ENCODE data around the gene TNKS2. TPM values are rescaled to one million over a fixed set of nuclear protein-coding genes. Genes with fewer than 3 reads are reported as not detected.

The TNKS2 gene
- total and polyA plus RNA-seq, 2 of the 13 experiments (the other 11 are each of a cell fraction or from before 2014, with no cell fraction given), result 15.2 to 19.4 TPM

DNA sequence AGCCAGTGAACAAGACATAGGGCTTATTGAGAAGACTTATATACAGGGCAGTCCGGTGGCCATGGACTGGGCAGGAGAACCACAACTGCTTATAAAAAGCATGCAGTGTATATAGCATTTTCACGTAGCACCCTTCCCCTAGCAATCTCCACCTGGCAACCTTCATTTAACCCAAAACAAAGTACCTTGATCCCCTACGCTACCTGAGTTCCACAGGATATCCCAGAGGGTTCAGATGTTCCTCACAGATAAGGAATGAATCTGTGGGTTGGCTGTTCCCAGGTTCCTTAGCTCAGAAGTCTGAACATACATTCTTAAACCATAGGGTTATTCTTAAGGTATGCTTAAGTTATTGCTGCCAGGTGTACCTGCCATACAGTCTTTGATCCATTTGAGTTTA lies 22.0 kb upstream of the TNKS2 start:
- POLR2A ChIA-PET, result no interaction called here
- in situ Hi-C loops (cut with HindIII; ENCODE audit: extremely low pct_ligation_motif_present, low pct_unique_long_range_greater_than_20kb) (no loop called here), intact Hi-C loops (cut with micrococcal nuclease; ENCODE audit: unreplicated experiment) (no loop called here)
- Histone ChIP-seq H3K9me3 (ENCODE audit: low read length) (no peaks in the 10 kb centered on the region), H3K4me1 (ENCODE audit: insufficient read depth, low read length) (no peaks in the 10 kb centered on the region), H3K9ac (ENCODE audit: insufficient read depth, low read depth, low read length) (no peak overlapping the region), H3K36me3 (replicated peaks in 1 of 2; ENCODE audit: control insufficient read depth in 1 of 2, insufficient read depth in 2 of 2, low read length in 2 of 2) (no peaks in the 10 kb centered on the region), H3K4me3 (replicated peaks in 1 of 3; ENCODE audit: insufficient read depth in 1 of 3, low read depth in 2 of 3, low read length in 3 of 3) (no peak overlapping the region), H3K27ac (ENCODE audit: extremely low read length, insufficient read depth, low read length) (no peak overlapping the region), H3K27me3 (ENCODE audit: control insufficient read depth in 1 of 2, insufficient read depth in 2 of 2, low read length in 2 of 2) (peaks cover 0 to 1% of the 10 kb centered on the region in 2 experiments; a peak in 1 of 5 replicates), H3K4me2 (ENCODE audit: low read depth, low read length) (no peak overlapping the region), H2AFZ (ENCODE audit: low read length) (no peak overlapping the region), H3K79me2 (ENCODE audit: insufficient read depth, low read length) (no peaks in the 10 kb centered on the region), H4K20me1 (ENCODE audit: insufficient read depth, low read length) (no peaks in the 10 kb centered on the region)
- 43% methylated on average over 3 of the region's 3 CpGs for WGBS (ENCODE audit: low lambda C conversion rate)
- CTCF ChIA-PET (ENCODE audit: low intra/inter-chr PET ratio, low total read pairs), result no interaction called here
- no TSS peak for BruUV-seq (replicated peaks)
- FAIRE-seq, result no peak
- ATAC-seq, result no peak
- DNase-seq (ENCODE audit: low spot score), result no peak
- TF ChIP-seq ZMYM4 (CRISPR knock-in tag; IDR thresholded peaks at IDR 0.05) (no peak), ZFP37 (CRISPR knock-in tag; IDR thresholded peaks at IDR 0.05; ENCODE audit: borderline replicate concordance) (no peak), ZNF292 (CRISPR knock-in tag; IDR thresholded peaks at IDR 0.05; ENCODE audit: borderline replicate concordance, low read depth) (no peak), SP5 (CRISPR knock-in tag; IDR thresholded peaks at IDR 0.05; ENCODE audit: borderline replicate concordance, low read depth) (no peak), ZNF703 (CRISPR knock-in tag; IDR thresholded peaks at IDR 0.05; ENCODE audit: borderline replicate concordance) (no peak), FOSL2 (CRISPR knock-in tag; IDR thresholded peaks at IDR 0.05) (no peak)
- TF ChIP-seq, protein P1, sequence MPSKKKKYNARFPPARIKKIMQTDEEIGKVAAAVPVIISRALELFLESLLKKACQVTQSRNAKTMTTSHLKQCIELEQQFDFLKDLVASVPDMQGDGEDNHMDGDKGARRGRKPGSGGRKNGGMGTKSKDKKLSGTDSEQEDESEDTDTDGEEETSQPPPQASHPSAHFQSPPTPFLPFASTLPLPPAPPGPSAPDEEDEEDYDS (CRISPR knock-in tag; IDR thresholded peaks at IDR 0.05), result no peak
- TF ChIP-seq, protein P2, sequence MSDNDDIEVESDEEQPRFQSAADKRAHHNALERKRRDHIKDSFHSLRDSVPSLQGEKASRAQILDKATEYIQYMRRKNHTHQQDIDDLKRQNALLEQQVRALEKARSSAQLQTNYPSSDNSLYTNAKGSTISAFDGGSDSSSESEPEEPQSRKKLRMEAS (IDR thresholded peaks at IDR 0.05), result no peak

DNA sequence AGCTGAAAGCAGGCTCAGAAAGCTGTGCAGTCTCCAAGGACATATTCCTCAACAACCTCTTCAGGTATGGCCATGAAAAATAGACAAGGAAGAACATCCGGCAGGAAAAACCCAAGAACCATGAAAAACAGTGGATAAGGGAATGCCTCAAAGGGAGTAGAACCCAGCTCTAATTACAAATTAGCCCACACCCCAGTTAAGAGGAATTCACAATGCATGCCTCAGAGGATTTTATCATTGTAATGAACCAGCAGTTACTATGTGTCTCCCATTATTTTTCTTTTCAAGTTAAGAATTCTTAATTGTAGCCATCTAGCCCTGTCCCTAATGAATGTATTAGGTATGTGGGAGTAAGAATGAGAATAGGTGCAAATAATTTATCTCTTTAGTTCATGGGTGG lies 19.7 kb upstream of the TNKS2 start:
- CTCF ChIA-PET (ENCODE audit: low intra/inter-chr PET ratio, low total read pairs), result no interaction called here
- WGBS (ENCODE audit: low lambda C conversion rate), result 32% methylated on average over 1 of the region's 1 CpG
- FAIRE-seq, result no peak
- TF ChIP-seq HOXA5 (CRISPR knock-in tag; IDR thresholded peaks at IDR 0.05) (no peak), MTA1 (CRISPR knock-in tag; IDR thresholded peaks at IDR 0.05; ENCODE audit: borderline replicate concordance) (no peak), GTF3A (CRISPR knock-in tag; conservative IDR thresholded peaks at IDR 0.05) (no peak), ZNF101 (CRISPR knock-in tag; IDR thresholded peaks at IDR 0.05; ENCODE audit: borderline replicate concordance, low read depth) (no peak), ZSCAN31 (CRISPR knock-in tag; IDR thresholded peaks at IDR 0.05; ENCODE audit: low read depth) (no peak), ELF4 (CRISPR knock-in tag; IDR thresholded peaks at IDR 0.05; ENCODE audit: borderline replicate concordance) (no peak), ZNF468 (CRISPR knock-in tag; IDR thresholded peaks at IDR 0.05) (no peak), ZNF674 (CRISPR knock-in tag; IDR thresholded peaks at IDR 0.05; ENCODE audit: low read depth) (no peak)
- TF ChIP-seq, protein P3, sequence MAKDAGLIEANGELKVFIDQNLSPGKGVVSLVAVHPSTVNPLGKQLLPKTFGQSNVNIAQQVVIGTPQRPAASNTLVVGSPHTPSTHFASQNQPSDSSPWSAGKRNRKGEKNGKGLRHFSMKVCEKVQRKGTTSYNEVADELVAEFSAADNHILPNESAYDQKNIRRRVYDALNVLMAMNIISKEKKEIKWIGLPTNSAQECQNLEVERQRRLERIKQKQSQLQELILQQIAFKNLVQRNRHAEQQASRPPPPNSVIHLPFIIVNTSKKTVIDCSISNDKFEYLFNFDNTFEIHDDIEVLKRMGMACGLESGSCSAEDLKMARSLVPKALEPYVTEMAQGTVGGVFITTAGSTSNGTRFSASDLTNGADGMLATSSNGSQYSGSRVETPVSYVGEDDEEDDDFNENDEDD (CRISPR knock-in tag; IDR thresholded peaks at IDR 0.05; ENCODE audit: borderline replicate concordance), result no peak

More for the DNA sequence above, 19.7 kb upstream of the TNKS2 start:
- no peaks in the 10 kb centered on the region for H3K9me3 ChIP-seq (ENCODE audit: low read length)
- H3K9ac ChIP-seq (ENCODE audit: insufficient read depth, low read depth, low read length), result no peak overlapping the region
- in situ Hi-C loops (cut with HindIII; ENCODE audit: extremely low pct_ligation_motif_present, low pct_unique_long_range_greater_than_20kb), result no loop called here
- H3K27me3 ChIP-seq (ENCODE audit: control insufficient read depth in 1 of 2, insufficient read depth in 2 of 2, low read length in 2 of 2), result peaks cover 0 to 1% of the 10 kb centered on the region in 2 experiments; a peak in 1 of 5 replicates
- intact Hi-C loops (cut with micrococcal nuclease; ENCODE audit: unreplicated experiment), result no loop called here
- H3K4me1 ChIP-seq (ENCODE audit: insufficient read depth, low read length), result no peaks in the 10 kb centered on the region
- H3K4me2 ChIP-seq (ENCODE audit: low read depth, low read length), result no peak overlapping the region
- ATAC-seq (no peak), DNase-seq (ENCODE audit: low spot score) (no peak)
- no peaks in the 10 kb centered on the region for H4K20me1 ChIP-seq (ENCODE audit: insufficient read depth, low read length)
- no peaks in the 10 kb centered on the region for H3K79me2 ChIP-seq (ENCODE audit: insufficient read depth, low read length)
- H3K36me3 ChIP-seq (replicated peaks in 1 of 2; ENCODE audit: control insufficient read depth in 1 of 2, insufficient read depth in 2 of 2, low read length in 2 of 2), result no peaks in the 10 kb centered on the region
- POLR2A ChIA-PET, result no interaction called here
- no TSS peak for BruUV-seq (replicated peaks)
- no peak overlapping the region for H3K4me3 ChIP-seq (replicated peaks in 1 of 3; ENCODE audit: insufficient read depth in 1 of 3, low read depth in 2 of 3, low read length in 3 of 3)
- no peak overlapping the region for H3K27ac ChIP-seq (ENCODE audit: extremely low read length, insufficient read depth, low read length)
- H2AFZ ChIP-seq (ENCODE audit: low read length), result no peak overlapping the region
